GM12872 (cell line): Measurements from ENCODE around the gene IFI35.
A peak's percentile ranks its signal among the peaks of the same experiment; 100 is the strongest.

Source experiments
- TF ChIP-seq, protein P1 (sequence below): IDR thresholded peaks from 3 replicates; pipeline ENCODE4 v1.5.1; 2011; ENCODE audit warnings: low read depth, mild to moderate bottlenecking, low read length, moderate library complexity; ENCODE audit not compliant: insufficient read depth

IFI35 gene

DNA sequence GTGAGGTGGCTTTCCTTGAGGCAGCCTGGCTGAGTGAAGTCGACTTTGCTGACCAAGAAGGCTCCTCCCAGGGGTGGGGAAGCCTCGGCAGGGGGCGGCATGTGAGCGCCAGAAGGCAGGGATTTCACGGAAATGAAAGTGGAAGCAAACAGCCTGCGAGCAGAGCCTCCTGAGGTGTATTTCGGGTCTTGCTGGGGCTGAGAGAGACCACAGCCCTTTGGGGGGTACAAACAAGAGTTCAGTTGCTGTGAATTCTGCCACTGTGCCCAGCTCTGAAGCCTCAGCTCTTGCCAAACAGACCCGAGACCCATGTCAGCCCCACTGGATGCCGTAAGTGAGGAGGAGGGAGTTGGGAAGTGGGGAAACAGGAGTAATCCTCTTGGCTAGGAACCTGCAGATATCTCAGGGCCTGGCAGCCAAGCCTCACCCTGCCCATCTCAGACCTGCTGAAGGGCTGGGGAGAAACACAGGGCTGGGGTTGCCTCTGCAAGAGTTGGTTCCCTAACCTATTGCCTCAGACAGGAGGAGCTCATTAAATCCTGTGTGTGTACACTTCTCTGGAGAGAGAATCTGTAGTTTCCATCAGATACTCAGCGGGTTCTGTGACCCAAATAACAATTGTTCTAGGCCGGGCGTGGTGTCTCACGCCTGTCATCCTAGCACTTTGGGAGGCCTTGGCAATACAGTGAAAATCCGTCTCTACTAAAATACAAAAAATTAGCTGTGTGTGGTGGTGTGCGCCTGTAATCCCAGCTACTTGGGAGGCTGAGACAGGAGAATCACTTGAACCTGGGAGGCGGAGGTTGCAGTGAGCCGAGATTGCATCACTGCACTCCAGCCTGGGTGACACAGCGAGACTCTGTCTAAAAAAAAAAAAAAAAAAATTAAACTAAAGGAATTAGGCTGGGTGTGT is at the start of gene IFI35:
IFI35 (plus strand) TSS at position 146 of the 913 bp plus-strand sequence; CDS start at position 310, 164 bp downstream.
- TF ChIP-seq, protein P1, sequence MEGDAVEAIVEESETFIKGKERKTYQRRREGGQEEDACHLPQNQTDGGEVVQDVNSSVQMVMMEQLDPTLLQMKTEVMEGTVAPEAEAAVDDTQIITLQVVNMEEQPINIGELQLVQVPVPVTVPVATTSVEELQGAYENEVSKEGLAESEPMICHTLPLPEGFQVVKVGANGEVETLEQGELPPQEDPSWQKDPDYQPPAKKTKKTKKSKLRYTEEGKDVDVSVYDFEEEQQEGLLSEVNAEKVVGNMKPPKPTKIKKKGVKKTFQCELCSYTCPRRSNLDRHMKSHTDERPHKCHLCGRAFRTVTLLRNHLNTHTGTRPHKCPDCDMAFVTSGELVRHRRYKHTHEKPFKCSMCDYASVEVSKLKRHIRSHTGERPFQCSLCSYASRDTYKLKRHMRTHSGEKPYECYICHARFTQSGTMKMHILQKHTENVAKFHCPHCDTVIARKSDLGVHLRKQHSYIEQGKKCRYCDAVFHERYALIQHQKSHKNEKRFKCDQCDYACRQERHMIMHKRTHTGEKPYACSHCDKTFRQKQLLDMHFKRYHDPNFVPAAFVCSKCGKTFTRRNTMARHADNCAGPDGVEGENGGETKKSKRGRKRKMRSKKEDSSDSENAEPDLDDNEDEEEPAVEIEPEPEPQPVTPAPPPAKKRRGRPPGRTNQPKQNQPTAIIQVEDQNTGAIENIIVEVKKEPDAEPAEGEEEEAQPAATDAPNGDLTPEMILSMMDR, result peak; percentile 47

DNA sequence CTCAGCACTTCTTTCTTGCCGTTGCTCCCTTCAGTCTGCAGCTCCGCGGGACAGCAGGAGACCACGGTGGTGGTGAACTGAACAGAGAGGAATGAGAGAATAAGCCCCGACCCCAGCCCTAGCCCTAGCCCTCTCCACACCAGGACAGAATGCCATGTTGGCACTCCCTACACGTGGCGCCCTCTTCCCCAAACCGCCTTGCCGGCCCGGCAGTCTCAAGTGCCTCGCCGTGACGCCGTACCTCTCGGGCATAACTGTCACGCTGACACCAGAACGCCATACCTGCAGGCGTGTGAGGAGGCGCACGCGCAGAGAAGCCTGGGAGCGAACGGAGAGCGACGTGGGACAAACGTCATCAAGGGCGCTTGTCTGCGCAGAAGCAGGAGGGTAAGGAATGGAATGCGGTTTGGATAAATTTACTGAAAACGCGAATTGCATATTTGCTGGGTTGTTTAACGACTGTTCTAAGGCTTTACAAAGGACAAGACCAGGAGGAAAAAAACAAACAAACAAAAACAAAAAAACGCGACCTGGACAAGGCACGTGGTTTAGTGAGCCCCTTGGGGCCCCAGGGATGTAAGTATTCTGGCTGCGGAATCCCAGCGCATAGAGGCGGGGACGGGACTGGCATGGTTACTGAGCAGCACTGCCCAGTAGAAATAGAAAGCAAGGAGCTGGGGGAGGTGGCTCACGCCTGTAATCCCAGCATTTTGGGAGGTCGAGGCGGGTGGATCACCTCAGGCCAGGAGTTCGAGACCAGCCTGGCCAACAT is 42.2 kb upstream of the IFI35 start, which contains the start of gene AARSD1:
AARSD1 (minus strand) TSS at position 294 of the 772 bp plus-strand sequence; CDS start at position 280, 14 bp downstream.
- TF ChIP-seq, protein P1, result no peak

DNA sequence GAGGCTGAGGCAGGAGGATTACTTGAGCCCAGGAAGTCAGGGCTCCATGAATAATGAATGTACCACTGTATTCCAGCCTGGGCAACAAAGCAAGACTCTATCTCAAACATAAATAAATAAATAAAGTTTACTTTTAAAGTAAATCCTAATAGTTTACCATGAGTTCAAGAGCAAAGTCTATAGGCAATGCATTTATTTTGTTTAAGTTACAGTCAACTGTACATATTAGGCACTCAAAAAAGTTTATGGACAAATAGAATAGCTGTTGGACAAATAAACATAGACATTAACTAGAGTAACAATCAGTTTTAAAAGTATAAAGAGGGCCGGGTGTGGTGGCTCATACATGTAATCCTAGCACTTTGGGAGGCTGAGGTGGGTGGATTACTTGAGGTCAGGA is 38.7 kb upstream of the IFI35 start:
- TF ChIP-seq, protein P1, result no peak

DNA sequence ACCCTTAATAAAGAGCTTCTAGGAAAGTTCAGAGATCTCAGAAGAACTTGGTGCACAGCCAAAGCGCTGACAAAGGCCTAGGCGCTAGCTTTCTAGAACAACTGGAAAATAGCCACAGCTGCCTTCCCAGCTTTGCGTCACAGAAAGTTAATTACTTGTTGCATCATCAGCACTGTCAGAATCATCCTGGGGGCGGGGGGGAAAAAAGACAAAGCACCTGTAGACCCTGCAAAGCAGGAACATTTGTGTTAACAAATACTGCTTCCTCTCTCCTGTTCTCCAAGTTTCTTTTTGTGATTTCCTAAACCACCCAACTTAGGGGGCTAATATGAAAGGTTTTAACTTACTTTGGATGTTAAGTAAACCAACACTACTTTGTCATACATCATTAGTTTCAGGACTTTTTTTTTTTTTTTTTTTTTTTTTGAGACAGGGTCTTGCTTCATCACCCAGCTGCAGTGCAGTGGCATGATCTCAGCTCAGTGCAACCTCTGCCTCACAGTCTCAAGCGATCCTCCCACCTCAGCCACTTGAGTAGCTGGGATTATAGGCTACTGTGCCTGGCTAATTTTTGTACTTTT is 37.5 kb upstream of the IFI35 start:
- TF ChIP-seq, protein P1, result no peak

DNA sequence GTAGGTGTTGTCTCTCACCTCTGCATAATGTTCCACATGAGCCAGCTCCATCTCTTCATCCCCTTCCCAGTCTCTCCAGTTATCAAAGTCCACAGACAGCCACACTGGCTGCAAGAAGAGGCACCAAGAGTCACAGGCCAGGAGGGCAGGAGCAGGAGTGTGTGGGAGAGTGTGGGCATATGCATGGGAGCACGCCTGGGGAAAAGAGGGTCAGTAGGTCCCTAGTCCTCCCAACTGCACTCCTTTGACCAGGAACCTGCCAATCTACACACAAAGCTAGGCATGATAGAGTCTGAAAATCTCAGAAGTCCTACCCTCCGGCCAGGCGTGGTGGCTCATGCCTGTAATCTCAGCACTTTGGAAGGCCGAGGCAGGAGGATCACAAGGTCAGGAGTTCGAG is 35.0 kb upstream of the IFI35 start:
- TF ChIP-seq, protein P1, result no peak

DNA sequence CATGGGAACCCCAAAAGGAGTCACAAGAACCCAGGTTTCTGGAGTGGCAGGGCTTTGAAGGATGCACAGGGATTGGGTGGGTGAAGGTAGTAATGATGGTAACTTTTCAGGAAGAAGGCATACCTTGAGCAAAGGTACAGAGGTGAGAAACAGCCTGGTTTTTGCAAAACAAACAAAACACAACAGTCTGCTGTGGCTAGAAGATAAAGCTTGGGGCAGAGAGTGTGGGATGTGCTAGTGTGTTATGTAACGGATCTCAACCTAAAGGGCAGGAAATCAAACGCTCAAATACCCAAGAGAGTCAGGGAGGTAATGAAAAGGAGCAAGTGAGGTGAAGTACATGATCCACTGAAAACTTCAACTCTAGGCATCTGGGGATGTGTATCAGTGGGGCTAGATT is 31.3 kb upstream of the IFI35 start:
- TF ChIP-seq, protein P1, result no peak
